Tibial nerve (tissue), 4 donors: ENCODE measurements around the gene MED14. TPM values are rescaled to one million over a fixed set of nuclear protein-coding genes. Genes with fewer than 3 reads are reported as not detected.
A peak's percentile ranks its signal among the peaks of the same experiment; 100 is the strongest.

Experiments
- DNase-seq, 2 donors: peaks; one replicate each; pipeline ENCODE4 v3.0.0-alpha.2; 2019; ENCODE audit warnings: low spot score in 2 of 2
- H3K27ac ChIP-seq, 4 donors: fragments of 200-600 bp; sonication (generic) in 3 of 4; one replicate each; pipeline ENCODE4 v1.5.1; 2017 to 2019; ENCODE audit warnings: mild to moderate bottlenecking in 1 of 4
- H3K27me3 ChIP-seq, 2 donors: fragments of 200-600 bp; sonication (generic) in 1 of 2; one replicate each; pipeline versions ENCODE4 v1.5.1 to v1.6.0; 2017 to 2019
- H3K36me3 ChIP-seq, 3 donors: fragments of 200-600 bp; sonication (generic); one replicate each; pipeline ENCODE4 v1.5.1; 2018 to 2019
- H3K4me1 ChIP-seq, 4 donors: fragments of 200-600 bp; sonication (generic) in 3 of 4; one replicate each; pipeline ENCODE4 v1.5.1; 2017 to 2019
- H3K4me3 ChIP-seq, 4 donors: fragments of 200-600 bp; sonication (generic) in 3 of 4; one replicate each; pipeline ENCODE4 v1.5.1; 2017 to 2019; ENCODE audit warnings: mild to moderate bottlenecking in 1 of 4, moderate library complexity in 1 of 4
- H3K9me3 ChIP-seq, 4 donors: fragments of 200-600 bp; sonication (generic) in 3 of 4; one replicate each; pipeline ENCODE4 v1.5.1; 2017 to 2019
- EP300 ChIP-seq, 2 donors: sonication (generic); formaldehyde crosslinking; IDR thresholded peaks; one replicate each; pipeline ENCODE4 v1.6.1; 2017; ENCODE audit warnings: antibody characterized with exemption in 2 of 2, mild to moderate bottlenecking in 1 of 2
- POLR2A ChIP-seq, 2 donors: fragments of 450-650 bp; IDR thresholded peaks; one replicate each; pipeline ENCODE4 v1.6.1; 2017; ENCODE audit warnings: antibody characterized with exemption in 2 of 2, mild to moderate bottlenecking in 2 of 2, moderate library complexity in 2 of 2
- WGBS, 2 donors: methylation state at CpG; one replicate each; pipeline ENCODE4 v1.1.5; 2018; 5-methylcytosine and 5-hydroxymethylcytosine counted together
- total RNA-seq, 4 donors: library from RNA; depleted of rRNA; stranded (reverse); fragments of >200 nt; gene quantifications; one replicate each; pipeline ENCODE4 v1.1.0, GENCODE V29; 2016
- TF ChIP-seq, protein P1 (sequence below), 5 experiments: fragments of 200-600 bp in 3 of 5; fragments of 450-650 bp in 2 of 5; sonication (generic) in 3 of 5; IDR thresholded peaks; one replicate each; pipeline ENCODE4 v1.5.1; 2016 to 2019; ENCODE audit warnings: antibody characterized with exemption in 5 of 5, mild to moderate bottlenecking in 3 of 5, moderate library complexity in 2 of 5

The MED14 gene
- total RNA-seq, 4 donors from 2014 or later: 32.7 to 58.2 (median 40.8) TPM

DNA sequence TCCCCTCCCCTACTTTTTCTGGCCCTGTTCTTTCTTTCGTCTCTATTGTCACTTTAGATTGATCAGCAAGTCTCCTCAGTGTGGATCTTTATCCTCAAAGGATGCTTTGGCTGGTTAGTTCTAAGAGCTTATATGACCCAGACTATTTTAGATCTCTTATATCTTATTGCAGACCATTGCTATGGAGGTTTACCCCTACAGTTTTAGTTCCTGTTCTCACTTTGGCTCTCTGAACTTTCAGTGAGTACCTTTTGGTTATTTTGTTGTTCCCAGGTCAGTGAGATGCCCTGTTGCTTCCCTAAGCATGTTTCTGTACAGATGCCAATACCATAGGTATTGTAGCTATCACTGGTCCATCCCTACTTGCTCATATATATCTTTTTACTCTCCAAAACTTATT lies 24.0 kb upstream of the MED14 start:
- no peak for TF ChIP-seq POLR2A (IDR thresholded peaks at IDR 0.05)
- TF ChIP-seq EP300 (IDR thresholded peaks at IDR 0.05): no peak
- Histone ChIP-seq H3K27me3 (peaks cover 0 to 12% of the 10 kb centered on the region in 2 donors), H3K4me3 (no peak overlapping the region), H3K36me3 (no peaks in the 10 kb centered on the region), H3K27ac (no peak overlapping the region), H3K9me3 (no peaks in the 10 kb centered on the region), H3K4me1 (peaks cover 0 to 6% (median 0%) of the 10 kb centered on the region in 4 donors)
- DNase-seq: no peak
- WGBS, 2 donors: 70 to 77% methylated on average over 1 of the region's 1 CpG

DNA sequence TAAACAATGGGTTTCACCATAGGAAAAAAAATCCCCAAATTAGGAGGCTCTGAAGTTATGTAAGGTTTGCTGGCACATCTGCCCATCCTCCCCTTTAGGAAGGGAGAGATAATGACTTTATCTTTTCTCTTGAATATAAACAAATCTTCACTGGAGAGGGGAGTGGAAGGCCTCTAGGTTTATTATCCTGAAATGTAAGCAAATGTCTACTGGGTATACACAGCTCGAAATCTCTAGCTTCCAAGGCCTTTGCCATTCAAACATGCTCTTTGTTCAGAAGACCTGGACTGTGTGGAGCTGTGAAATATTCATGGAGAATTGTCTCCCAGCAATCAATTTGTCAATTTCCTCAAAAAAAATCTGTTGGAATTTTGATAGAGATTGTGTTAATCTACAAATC lies 21.7 kb upstream of the MED14 start:
- TF ChIP-seq EP300 (IDR thresholded peaks at IDR 0.05) (no peak), POLR2A (IDR thresholded peaks at IDR 0.05) (no peak)
- TF ChIP-seq, protein P1, sequence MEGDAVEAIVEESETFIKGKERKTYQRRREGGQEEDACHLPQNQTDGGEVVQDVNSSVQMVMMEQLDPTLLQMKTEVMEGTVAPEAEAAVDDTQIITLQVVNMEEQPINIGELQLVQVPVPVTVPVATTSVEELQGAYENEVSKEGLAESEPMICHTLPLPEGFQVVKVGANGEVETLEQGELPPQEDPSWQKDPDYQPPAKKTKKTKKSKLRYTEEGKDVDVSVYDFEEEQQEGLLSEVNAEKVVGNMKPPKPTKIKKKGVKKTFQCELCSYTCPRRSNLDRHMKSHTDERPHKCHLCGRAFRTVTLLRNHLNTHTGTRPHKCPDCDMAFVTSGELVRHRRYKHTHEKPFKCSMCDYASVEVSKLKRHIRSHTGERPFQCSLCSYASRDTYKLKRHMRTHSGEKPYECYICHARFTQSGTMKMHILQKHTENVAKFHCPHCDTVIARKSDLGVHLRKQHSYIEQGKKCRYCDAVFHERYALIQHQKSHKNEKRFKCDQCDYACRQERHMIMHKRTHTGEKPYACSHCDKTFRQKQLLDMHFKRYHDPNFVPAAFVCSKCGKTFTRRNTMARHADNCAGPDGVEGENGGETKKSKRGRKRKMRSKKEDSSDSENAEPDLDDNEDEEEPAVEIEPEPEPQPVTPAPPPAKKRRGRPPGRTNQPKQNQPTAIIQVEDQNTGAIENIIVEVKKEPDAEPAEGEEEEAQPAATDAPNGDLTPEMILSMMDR (IDR thresholded peaks at IDR 0.05): no peak
- no peak overlapping the region for H3K27ac ChIP-seq
- H3K27me3 ChIP-seq: peaks cover 0 to 9% of the 10 kb centered on the region in 2 donors
- no peak overlapping the region for H3K4me3 ChIP-seq
- no peaks in the 10 kb centered on the region for H3K9me3 ChIP-seq
- H3K4me1 ChIP-seq: peaks cover 0 to 6% (median 0%) of the 10 kb centered on the region in 4 donors
- DNase-seq: no peak
- WGBS, 2 donors: 46 to 57% methylated on average over 1 of the region's 1 CpG
- H3K36me3 ChIP-seq: no peaks in the 10 kb centered on the region

DNA sequence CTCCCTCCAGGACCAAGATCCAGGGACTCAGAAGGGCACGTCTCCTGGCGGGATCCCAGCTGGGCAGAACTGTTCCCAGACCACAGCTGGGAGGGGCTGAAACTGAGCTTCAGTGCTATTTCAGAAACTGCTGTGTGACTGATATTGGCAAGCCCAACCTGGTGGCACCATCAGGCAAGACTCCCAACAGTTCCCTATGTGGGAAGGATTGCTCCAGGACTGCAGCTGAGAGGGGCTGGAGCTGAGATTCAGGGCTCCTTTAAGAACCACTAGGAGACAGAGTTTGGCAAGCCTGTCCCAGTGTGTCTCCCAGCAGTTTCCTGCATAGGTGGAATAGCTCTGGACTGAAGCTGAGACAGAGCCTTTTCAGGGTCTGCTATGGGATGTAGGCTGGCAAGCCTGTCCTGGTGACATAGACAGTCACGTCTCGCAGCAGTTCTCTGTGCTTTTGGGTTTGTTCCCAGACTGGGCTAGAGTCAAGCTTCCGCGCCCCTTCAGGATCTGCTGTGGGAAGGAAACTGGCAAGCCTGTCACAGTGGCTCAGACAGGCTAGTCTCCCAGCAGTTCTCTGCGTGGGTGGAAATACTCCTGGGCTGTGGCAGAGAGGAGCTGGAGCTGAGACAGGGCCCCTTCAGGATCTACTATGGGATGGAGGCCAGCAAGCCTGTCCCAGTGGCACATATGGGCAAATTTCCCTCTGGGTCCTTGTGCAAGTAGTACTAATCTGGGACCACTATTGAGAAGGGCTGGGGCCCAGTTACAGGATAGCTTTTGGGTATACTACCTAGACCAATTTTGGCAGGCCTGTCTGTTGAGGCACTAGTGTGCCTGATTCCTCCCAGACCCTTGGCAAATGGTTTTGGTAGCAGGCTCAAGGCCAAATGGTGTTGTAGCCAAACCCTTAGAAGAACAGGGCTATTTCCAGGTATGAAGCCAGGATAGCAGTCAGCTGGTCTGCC lies 20.2 kb upstream of the MED14 start:
- 20 to 63% methylated on average over 1 to 2 of the region's 7 CpGs for WGBS, 2 donors
- no peak for DNase-seq
- H3K9me3 ChIP-seq: no peaks in the 10 kb centered on the region
- no peaks in the 10 kb centered on the region for H3K36me3 ChIP-seq
- H3K4me1 ChIP-seq: peaks cover 0 to 6% (median 0%) of the 10 kb centered on the region in 4 donors
- peak overlapping the region in 2 of 4 donors; percentile 33 to 60 for H3K27ac ChIP-seq
- no peak overlapping the region for H3K4me3 ChIP-seq
- peaks cover 0 to 7% of the 10 kb centered on the region in 2 donors for H3K27me3 ChIP-seq
- TF ChIP-seq EP300 (IDR thresholded peaks at IDR 0.05): no peak
- no peak for TF ChIP-seq POLR2A (IDR thresholded peaks at IDR 0.05)
- TF ChIP-seq, protein P1 (IDR thresholded peaks at IDR 0.05): no peak

DNA sequence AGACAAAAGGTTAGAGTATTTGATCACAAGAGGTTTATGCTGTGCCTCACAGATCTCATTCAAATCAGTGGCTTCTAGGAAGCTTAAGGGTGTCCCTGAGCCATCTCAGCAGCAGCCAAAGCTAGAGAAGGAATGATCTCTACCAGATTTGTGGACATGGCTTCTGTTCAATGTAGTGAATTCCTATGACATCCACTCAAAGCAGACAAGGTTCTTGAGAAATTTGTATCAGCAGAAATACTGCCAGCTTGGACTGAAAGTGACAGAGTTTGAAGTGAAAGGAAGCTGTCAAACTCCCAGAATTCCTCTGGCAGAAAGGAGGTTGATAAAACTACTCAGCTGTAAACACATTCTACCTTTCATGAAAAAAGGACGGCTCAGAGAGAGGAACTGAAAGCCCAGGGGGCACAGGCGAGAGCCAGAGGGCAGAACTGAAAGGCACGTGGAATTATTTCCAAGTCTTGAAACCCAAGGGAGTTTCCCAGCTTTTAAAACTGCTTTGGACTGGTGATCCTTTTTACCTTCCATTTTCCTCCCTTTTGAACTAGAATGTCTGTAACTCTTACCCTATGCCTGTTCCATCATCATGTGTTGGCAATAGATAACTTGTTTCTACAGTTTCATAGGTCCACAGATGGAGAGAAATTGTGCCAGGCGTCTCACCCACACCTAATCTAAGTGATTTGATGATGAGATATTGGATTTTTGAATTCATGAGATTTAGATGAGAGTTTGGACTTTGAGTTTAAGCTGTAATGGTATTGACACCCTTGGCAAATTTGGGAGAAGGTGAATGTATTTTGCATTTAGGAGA lies 14.5 kb upstream of the MED14 start:
- no peak for DNase-seq
- Histone ChIP-seq H3K27me3 (peaks cover 0 to 9% of the 10 kb centered on the region in 2 donors), H3K4me3 (no peak overlapping the region), H3K9me3 (no peaks in the 10 kb centered on the region), H3K36me3 (no peaks in the 10 kb centered on the region), H3K27ac (peak overlapping the region in 3 of 4 donors; percentile 19 to 59 (median 20)), H3K4me1 (peaks cover 0 to 7% (median 0%) of the 10 kb centered on the region in 4 donors)
- TF ChIP-seq, protein P1 (IDR thresholded peaks at IDR 0.05): no peak
- TF ChIP-seq POLR2A (IDR thresholded peaks at IDR 0.05) (no peak), EP300 (IDR thresholded peaks at IDR 0.05) (no peak)
- WGBS, 2 donors: 33 to 43% methylated on average over 4 of the region's 4 CpGs

DNA sequence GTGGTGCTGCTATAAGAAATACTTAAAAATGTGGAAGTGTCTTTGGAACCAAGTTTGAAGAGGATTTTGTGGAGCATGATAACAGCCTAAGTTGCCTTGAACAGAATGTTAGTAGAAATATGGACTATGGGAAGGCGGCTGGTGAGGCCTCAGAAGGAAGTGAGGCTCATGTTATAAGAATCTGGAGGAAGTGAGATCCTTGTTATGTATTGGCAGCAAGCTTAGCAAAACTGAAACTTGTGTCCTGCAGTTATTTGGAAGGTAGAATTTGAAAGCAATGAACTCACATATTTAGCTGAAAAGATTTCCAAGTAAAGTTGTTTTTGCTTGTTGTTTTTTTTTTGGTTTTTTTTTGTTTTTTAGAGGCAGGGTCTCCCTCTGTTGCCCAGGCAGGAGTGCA lies 13.6 kb upstream of the MED14 start:
- 62 to 65% methylated on average over 1 of the region's 1 CpG for WGBS, 2 donors
- no peak for DNase-seq
- no peak overlapping the region for H3K4me3 ChIP-seq
- no peak for TF ChIP-seq EP300 (IDR thresholded peaks at IDR 0.05)
- no peak for TF ChIP-seq POLR2A (IDR thresholded peaks at IDR 0.05)
- TF ChIP-seq, protein P1 (IDR thresholded peaks at IDR 0.05): no peak
- H3K9me3 ChIP-seq: no peaks in the 10 kb centered on the region
- H3K27ac ChIP-seq: no peak overlapping the region
- H3K4me1 ChIP-seq: peaks cover 0 to 7% (median 0%) of the 10 kb centered on the region in 4 donors
- H3K27me3 ChIP-seq: peaks cover 0 to 17% of the 10 kb centered on the region in 2 donors
- H3K36me3 ChIP-seq: no peaks in the 10 kb centered on the region
